ENCODE results near the gene LIPH. TPM values are rescaled to one million over a fixed set of nuclear protein-coding genes. Genes with fewer than 3 reads are reported as not detected.
A peak's percentile ranks its signal among the peaks of the same experiment; 100 is the strongest.

LIPH gene
- total RNA-seq, 6 experiments from 2014 or later, result 0.07 to 1.4 (median 0.24) TPM; not detected in 1

GRCh38 chr3:185549122-185549521, 3.3 kb downstream of the LIPH start:
- peak; percentile 18 to 87 (median 42) for ATAC-seq
- DNase-seq, result no peak
- no peak for TF ChIP-seq POLR2A (IDR thresholded peaks at IDR 0.05)
- TF ChIP-seq, protein P1, sequence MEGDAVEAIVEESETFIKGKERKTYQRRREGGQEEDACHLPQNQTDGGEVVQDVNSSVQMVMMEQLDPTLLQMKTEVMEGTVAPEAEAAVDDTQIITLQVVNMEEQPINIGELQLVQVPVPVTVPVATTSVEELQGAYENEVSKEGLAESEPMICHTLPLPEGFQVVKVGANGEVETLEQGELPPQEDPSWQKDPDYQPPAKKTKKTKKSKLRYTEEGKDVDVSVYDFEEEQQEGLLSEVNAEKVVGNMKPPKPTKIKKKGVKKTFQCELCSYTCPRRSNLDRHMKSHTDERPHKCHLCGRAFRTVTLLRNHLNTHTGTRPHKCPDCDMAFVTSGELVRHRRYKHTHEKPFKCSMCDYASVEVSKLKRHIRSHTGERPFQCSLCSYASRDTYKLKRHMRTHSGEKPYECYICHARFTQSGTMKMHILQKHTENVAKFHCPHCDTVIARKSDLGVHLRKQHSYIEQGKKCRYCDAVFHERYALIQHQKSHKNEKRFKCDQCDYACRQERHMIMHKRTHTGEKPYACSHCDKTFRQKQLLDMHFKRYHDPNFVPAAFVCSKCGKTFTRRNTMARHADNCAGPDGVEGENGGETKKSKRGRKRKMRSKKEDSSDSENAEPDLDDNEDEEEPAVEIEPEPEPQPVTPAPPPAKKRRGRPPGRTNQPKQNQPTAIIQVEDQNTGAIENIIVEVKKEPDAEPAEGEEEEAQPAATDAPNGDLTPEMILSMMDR (IDR thresholded peaks at IDR 0.05), result no peak
- H3K4me3 ChIP-seq, result no peak overlapping the region
- H3K36me3 ChIP-seq, result no peaks in the 10 kb centered on the region
- intact Hi-C loops (cut with DNase I), result no loop called here
- H3K9me3 ChIP-seq, result no peaks in the 10 kb centered on the region
- WGBS (ENCODE audit: insufficient coverage, low coverage, low lambda C conversion rate, missing lambda C conversion rate), result 30% methylated on average over 3 of the region's 3 CpGs
- H3K27me3 ChIP-seq, result no peaks in the 10 kb centered on the region
- H3K4me1 ChIP-seq, result no peaks in the 10 kb centered on the region
- no peak overlapping the region for H3K27ac ChIP-seq

DNA sequence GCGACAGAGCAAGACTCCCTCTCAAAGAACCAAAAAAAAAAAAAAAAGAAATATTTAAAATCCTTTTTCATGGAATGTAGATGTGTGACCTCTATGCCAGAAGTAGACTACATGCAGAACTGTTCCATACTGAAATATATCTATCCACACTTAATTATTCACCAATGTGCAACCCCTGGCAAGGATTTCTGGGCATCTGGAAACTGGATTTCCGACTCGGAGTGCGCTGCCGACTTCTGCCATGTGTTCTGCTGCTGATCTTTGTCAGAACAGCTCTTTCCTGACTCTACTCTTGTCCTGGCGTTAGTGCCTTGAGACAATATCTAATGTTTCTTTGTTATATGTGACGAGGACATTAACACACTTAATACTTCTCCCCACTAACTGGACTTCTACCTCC, 11.7 kb downstream of the LIPH start:
- Histone ChIP-seq H3K36me3 (no peaks in the 10 kb centered on the region), H3K4me3 (no peak overlapping the region), H3K27me3 (no peaks in the 10 kb centered on the region), H3K4me1 (no peaks in the 10 kb centered on the region), H3K27ac (no peak overlapping the region), H3K9me3 (no peaks in the 10 kb centered on the region)
- peak in 1 of 3 donors; percentile 1 for DNase-seq
- WGBS (ENCODE audit: insufficient coverage, low coverage, low lambda C conversion rate, missing lambda C conversion rate), result 93% methylated on average over 7 of the region's 7 CpGs
- intact Hi-C loops (cut with DNase I), result no loop called here
- TF ChIP-seq, protein P1 (IDR thresholded peaks at IDR 0.05), result no peak
- no peak for TF ChIP-seq POLR2A (IDR thresholded peaks at IDR 0.05)
- no peak for ATAC-seq

GRCh38 chr3:185539934-185540333, 12.5 kb downstream of the LIPH start:
- H3K9me3 ChIP-seq, result no peaks in the 10 kb centered on the region
- ATAC-seq, result no peak
- no peaks in the 10 kb centered on the region for H3K36me3 ChIP-seq
- no peak overlapping the region for H3K4me3 ChIP-seq
- intact Hi-C loops (cut with DNase I), result no loop called here
- H3K27me3 ChIP-seq, result no peaks in the 10 kb centered on the region
- 54% methylated on average over 2 of the region's 2 CpGs for WGBS (ENCODE audit: insufficient coverage, low coverage, low lambda C conversion rate, missing lambda C conversion rate)
- no peak overlapping the region for H3K27ac ChIP-seq
- TF ChIP-seq POLR2A (IDR thresholded peaks at IDR 0.05), result no peak
- TF ChIP-seq, protein P1 (IDR thresholded peaks at IDR 0.05), result no peak
- H3K4me1 ChIP-seq, result no peaks in the 10 kb centered on the region
- peak in 1 of 3 donors; percentile 1 for DNase-seq

DNA sequence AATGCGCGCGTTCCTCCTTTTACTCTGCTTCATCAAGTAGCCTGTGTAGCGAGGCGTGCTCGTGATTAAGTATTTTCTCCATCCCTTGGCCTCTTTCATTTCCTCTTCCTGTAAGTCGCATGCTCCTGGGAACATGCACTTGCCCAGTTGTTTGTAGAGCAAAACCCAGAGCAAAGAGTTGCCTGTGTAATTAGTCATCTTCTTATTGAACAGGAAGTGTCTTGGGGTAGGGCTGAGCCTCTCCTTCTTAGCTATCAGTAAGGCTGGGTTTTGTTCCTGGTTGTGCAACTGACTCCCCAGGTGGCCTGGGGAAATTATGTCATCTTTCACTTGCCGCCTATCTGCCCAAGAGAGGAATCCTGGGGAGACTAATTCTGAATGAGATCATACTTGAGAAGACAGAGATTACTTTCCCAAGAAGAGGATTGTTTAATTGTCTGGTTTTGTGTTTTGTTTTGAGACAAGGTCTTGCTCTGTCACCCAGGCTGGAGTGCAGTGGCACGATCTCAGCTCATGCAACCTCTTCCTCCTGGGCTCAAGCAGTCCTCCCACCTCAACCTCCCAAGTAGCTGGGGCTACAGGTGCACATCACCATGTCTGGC, 14.9 kb downstream of the LIPH start:
- H3K27ac ChIP-seq, result no peak overlapping the region
- TF ChIP-seq, protein P1 (IDR thresholded peaks at IDR 0.05), result no peak
- TF ChIP-seq POLR2A (IDR thresholded peaks at IDR 0.05), result no peak
- no peaks in the 10 kb centered on the region for H3K9me3 ChIP-seq
- intact Hi-C loops (cut with DNase I), result no loop called here
- no peaks in the 10 kb centered on the region for H3K36me3 ChIP-seq
- ATAC-seq (peak; percentile 28 to 92 (median 76)), DNase-seq (peak in 1 of 3 donors; percentile 25)
- WGBS (ENCODE audit: insufficient coverage, low coverage, low lambda C conversion rate, missing lambda C conversion rate), result 29% methylated on average over 9 of the region's 9 CpGs
- no peak overlapping the region for H3K4me3 ChIP-seq
- no peaks in the 10 kb centered on the region for H3K27me3 ChIP-seq
- no peaks in the 10 kb centered on the region for H3K4me1 ChIP-seq
